CD14-positive monocyte (primary cell): Measurements from ENCODE around the gene DPH5. TPM values are rescaled to one million over a fixed set of nuclear protein-coding genes. Genes with fewer than 3 reads are reported as not detected.

Experiments used
- DNase-seq, 3 donors: peaks; one replicate each; pipeline ENCODE4 v3.0.0-alpha.2; 2011 to 2022
- H2AFZ ChIP-seq: 2 replicates; pipeline ENCODE4 v1.6.0; 2012; ENCODE audit warnings: mild to moderate bottlenecking, low read depth, low read length, inconsistent platforms; ENCODE audit not compliant: insufficient read depth, poor library complexity, severe bottlenecking
- H3K27ac ChIP-seq, 2 donors: 1 replicate in 1 of 2; 2 replicates in 1 of 2; pipeline ENCODE4 v1.5.1; 2012 to 2013; ENCODE audit warnings: low read length in 2 of 2, control low read depth in 1 of 2, inconsistent platforms in 1 of 2, low read depth in 1 of 2, mild to moderate bottlenecking in 1 of 2
- H3K27me3 ChIP-seq, 2 donors: one replicate each; pipeline versions ENCODE4 v1.6.0 to v1.6.1; 2011 to 2013; ENCODE audit warnings: low read length in 2 of 2; ENCODE audit not compliant: control insufficient read depth in 2 of 2, insufficient read depth in 2 of 2
- H3K36me3 ChIP-seq, 2 donors: replicated peaks in 1 of 2; 1 replicate in 1 of 2; 2 replicates in 1 of 2; pipeline versions ENCODE4 v1.5.1 to v1.6.1; 2012 to 2013; ENCODE audit warnings: low read length in 2 of 2, control low read depth in 1 of 2, inconsistent platforms in 1 of 2, mild to moderate bottlenecking in 1 of 2; ENCODE audit not compliant: insufficient read depth in 2 of 2, control insufficient read depth in 1 of 2
- H3K4me1 ChIP-seq, 2 donors: 1 replicate in 1 of 2; 2 replicates in 1 of 2; pipeline versions ENCODE4 v1.5.1 to v1.6.1; 2012 to 2013; ENCODE audit warnings: low read length in 2 of 2, control low read depth in 1 of 2, inconsistent platforms in 1 of 2, mild to moderate bottlenecking in 1 of 2, moderate library complexity in 1 of 2; ENCODE audit not compliant: insufficient read depth in 2 of 2, control insufficient read depth in 1 of 2
- H3K4me2 ChIP-seq: replicated peaks from 2 replicates; pipeline ENCODE3; 2012; ENCODE audit warnings: low read length, moderate library complexity, mild to moderate bottlenecking; ENCODE audit not compliant: poor library complexity, severe bottlenecking; ENCODE audit errors: extremely low read depth
- H3K4me3 ChIP-seq, 3 experiments: fragments of 200-600 bp in 1 of 3; sonication (generic) in 1 of 3; replicated peaks in 1 of 3; 1 replicate in 2 of 3; 2 replicates in 1 of 3; pipeline ENCODE4 v1.5.1; 2011 to 2013; ENCODE audit warnings: low read length in 3 of 3, mild to moderate bottlenecking in 3 of 3, control low read depth in 2 of 3, low read depth in 2 of 3, inconsistent platforms in 1 of 3, moderate library complexity in 1 of 3
- H3K79me2 ChIP-seq: 2 replicates; pipeline ENCODE4 v1.6.0; 2012; ENCODE audit warnings: mild to moderate bottlenecking, control low read depth, inconsistent platforms, low read length, moderate library complexity; ENCODE audit not compliant: insufficient read depth
- H3K9ac ChIP-seq: 2 replicates; pipeline ENCODE4 v1.6.0; 2017; ENCODE audit warnings: low read length, mild to moderate bottlenecking; ENCODE audit not compliant: insufficient read depth, poor library complexity, severe bottlenecking
- H3K9me3 ChIP-seq, 2 donors: replicated peaks in 1 of 2; 1 replicate in 1 of 2; 2 replicates in 1 of 2; pipeline versions ENCODE4 v1.5.1 to v1.6.1; 2012 to 2013; ENCODE audit warnings: low read length in 2 of 2, control low read depth in 1 of 2; ENCODE audit not compliant: control insufficient read depth in 1 of 2, insufficient read depth in 1 of 2
- H4K20me1 ChIP-seq: 2 replicates; pipeline ENCODE4 v1.6.0; 2012; ENCODE audit warnings: mild to moderate bottlenecking, low read length, control low read depth, moderate library complexity; ENCODE audit not compliant: insufficient read depth
- H3K27ac Mint-ChIP-seq, 7 donors: one replicate each; pipeline ENCODE4 v1.8.0; 2020; ENCODE audit warnings: mild to moderate bottlenecking in 7 of 7, mixed read lengths in 7 of 7, moderate library complexity in 6 of 7, inconsistent platforms in 2 of 7
- H3K27me3 Mint-ChIP-seq, 3 donors: one replicate each; pipeline ENCODE4 v1.8.0; 2021 to 2022; ENCODE audit warnings: low read depth in 3 of 3, mild to moderate bottlenecking in 3 of 3, mixed read lengths in 3 of 3, moderate library complexity in 3 of 3, inconsistent platforms in 1 of 3
- H3K36me3 Mint-ChIP-seq, 2 donors: one replicate each; pipeline ENCODE4 v1.8.0; 2020; ENCODE audit warnings: mixed read lengths in 2 of 2, inconsistent platforms in 1 of 2, mild to moderate bottlenecking in 1 of 2
- H3K4me1 Mint-ChIP-seq: one replicate; pipeline ENCODE4 v1.8.0; 2020; ENCODE audit warnings: mild to moderate bottlenecking, mixed read lengths
- H3K4me3 Mint-ChIP-seq, 2 donors: one replicate each; pipeline ENCODE4 v1.8.0; 2020; ENCODE audit warnings: mild to moderate bottlenecking in 2 of 2, mixed read lengths in 2 of 2, moderate library complexity in 1 of 2
- H3K9me3 Mint-ChIP-seq, 7 donors: one replicate each; pipeline ENCODE4 v1.8.0; 2020 to 2022; ENCODE audit warnings: mixed read lengths in 7 of 7, mild to moderate bottlenecking in 6 of 7, moderate library complexity in 6 of 7, inconsistent platforms in 2 of 7
- CTCF ChIP-seq: fragments of 200-600 bp; IDR thresholded peaks from one replicate; pipeline ENCODE4 v1.8.0; 2022; ENCODE audit warnings: antibody characterized with exemption, mild to moderate bottlenecking
- WGBS: methylation state at CpG from one replicate; pipeline ENCODE4 v1.1.5; 2013; ENCODE audit warnings: missing lambda C conversion rate; ENCODE audit not compliant: insufficient coverage; 5-methylcytosine and 5-hydroxymethylcytosine counted together
- intact Hi-C, 2 donors: fragments of 100-400 bp; cut with micrococcal nuclease; formaldehyde crosslinking; loops; one replicate each; pipeline versions ENCODE4 v1.15.0 to v1.15.1; 2023
- polyA plus RNA-seq, 3 donors: library from polyadenylated mRNA; depleted of rRNA in 1 of 3; unstranded in 2 of 3; stranded (reverse) in 1 of 3; fragments of 300-500 nt in 2 of 3; fragments of >200 nt in 1 of 3; fragmentation: Illumina TruSeq in 2 of 3; gene quantifications; 1 replicate in 2 of 3; 2 replicates in 1 of 3; pipeline ENCODE4 v1.2.3, GENCODE V29; 2012 to 2021

Gene DPH5
- polyA plus RNA-seq, 3 donors = 10.3 to 14.3 (median 12.0) TPM

DNA sequence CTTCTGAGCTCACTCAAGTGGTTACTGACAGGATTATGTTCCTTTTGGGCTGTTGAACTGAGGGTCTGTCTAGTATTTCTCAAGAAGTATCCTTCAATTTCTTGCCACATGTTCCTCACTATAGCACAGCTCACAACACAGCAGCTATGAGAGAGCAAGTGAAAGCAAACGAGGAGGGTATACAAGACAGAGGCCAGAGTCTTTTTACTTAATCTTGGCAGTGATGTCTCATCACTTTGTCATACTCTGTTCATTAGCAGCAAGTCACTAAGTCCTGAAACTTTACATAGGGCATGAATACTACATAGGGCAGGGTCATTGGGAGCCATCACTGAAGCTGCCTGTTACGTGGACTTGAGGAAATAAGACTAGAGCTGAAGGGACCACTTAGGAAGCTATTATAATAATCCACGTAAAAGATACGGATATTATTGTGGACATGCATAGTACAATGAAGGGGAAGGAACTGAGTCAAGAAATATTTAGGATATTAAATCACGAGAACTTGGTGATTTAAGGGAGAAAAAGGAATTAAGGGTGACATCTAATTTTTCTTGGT is 66.0 kb downstream of the DPH5 start:
- no peak overlapping the region for H3K9ac ChIP-seq
- intact Hi-C loops = no loop called here
- H3K79me2 ChIP-seq = no peaks in the 10 kb centered on the region
- peaks cover 3% of the 10 kb centered on the region for H3K4me1 Mint-ChIP-seq
- no peak overlapping the region for H3K4me2 ChIP-seq
- peak overlapping the region in 2 of 7 donors; percentile 4 to 25 for H3K27ac Mint-ChIP-seq
- no peak overlapping the region for H2AFZ ChIP-seq
- no peak for TF ChIP-seq CTCF
- H3K9me3 ChIP-seq = no peaks in the 10 kb centered on the region
- H4K20me1 ChIP-seq = no peaks in the 10 kb centered on the region
- peaks cover 19 to 41% of the 10 kb centered on the region in 2 donors for H3K36me3 ChIP-seq
- H3K4me3 Mint-ChIP-seq = no peak overlapping the region
- no peaks in the 10 kb centered on the region for H3K27me3 ChIP-seq
- no peaks in the 10 kb centered on the region for H3K27me3 Mint-ChIP-seq
- 100% methylated on average over 1 of the region's 5 CpGs for WGBS
- H3K4me3 ChIP-seq = no peak overlapping the region
- no peak for DNase-seq
- peaks cover 32 to 48% of the 10 kb centered on the region in 2 donors for H3K36me3 Mint-ChIP-seq
- H3K27ac ChIP-seq = no peak overlapping the region
- H3K9me3 Mint-ChIP-seq = no peaks in the 10 kb centered on the region
- H3K4me1 ChIP-seq = no peaks in the 10 kb centered on the region

DNA sequence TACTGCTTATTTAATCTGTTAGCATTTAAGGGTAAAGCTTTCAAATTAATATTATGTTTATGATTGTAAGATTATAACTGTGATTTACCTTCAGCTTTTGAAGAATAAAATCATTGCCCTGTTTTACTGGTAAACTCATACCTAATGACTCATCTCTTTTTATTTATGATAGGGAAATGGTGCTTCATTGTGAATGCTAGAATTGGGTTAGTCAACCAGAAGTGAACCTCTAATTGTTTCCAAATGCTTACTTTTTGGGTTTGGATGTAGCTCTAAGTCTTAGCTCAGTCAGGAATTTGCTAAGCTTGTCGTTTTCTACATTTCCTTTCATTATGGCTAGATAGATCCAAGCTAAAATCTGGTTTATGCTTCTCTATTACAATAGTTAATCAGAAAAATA is 70.3 kb downstream of the DPH5 start:
- Mint-ChIP-seq H3K27ac (no peak overlapping the region), H3K9me3 (peaks cover 0 to 3% (median 0%) of the 10 kb centered on the region in 7 donors), H3K36me3 (peaks cover 28 to 50% of the 10 kb centered on the region in 2 donors), H3K27me3 (no peaks in the 10 kb centered on the region), H3K4me1 (no peaks in the 10 kb centered on the region), H3K4me3 (no peak overlapping the region)
- H2AFZ ChIP-seq = no peak overlapping the region
- H3K4me2 ChIP-seq = no peak overlapping the region
- intact Hi-C loops = no loop called here
- no CpG with 5 or more reads among the region's 1 CpG for WGBS
- H3K36me3 ChIP-seq = peaks cover 21 to 41% of the 10 kb centered on the region in 2 donors
- H3K27me3 ChIP-seq = no peaks in the 10 kb centered on the region
- DNase-seq = no peak
- H3K9me3 ChIP-seq = no peaks in the 10 kb centered on the region
- peaks cover 4% of the 10 kb centered on the region for H4K20me1 ChIP-seq
- no peak overlapping the region for H3K9ac ChIP-seq
- H3K27ac ChIP-seq = no peak overlapping the region
- no peaks in the 10 kb centered on the region for H3K79me2 ChIP-seq
- no peaks in the 10 kb centered on the region for H3K4me1 ChIP-seq
- TF ChIP-seq CTCF = no peak
- no peak overlapping the region for H3K4me3 ChIP-seq
